Fibroblast of mammary gland (primary cell): ENCODE measurements around the gene GRK5.

Experiments used
- DNase-seq: peaks from one replicate; pipeline ENCODE4 v3.0.0-alpha.2; 2010; ENCODE audit warnings: low read depth
- H3K4me3 ChIP-seq: 2 replicates; pipeline ENCODE4 v1.5.1; 2011; ENCODE audit warnings: low read depth, mild to moderate bottlenecking, low read length, moderate library complexity; ENCODE audit not compliant: control insufficient read depth
- TF ChIP-seq, protein P1 (sequence below): conservative IDR thresholded peaks from 2 replicates; pipeline ENCODE4 v1.5.1; 2011; ENCODE audit warnings: low read depth, low read length, inconsistent platforms; ENCODE audit not compliant: control insufficient read depth, insufficient read depth

GRK5 gene

DNA sequence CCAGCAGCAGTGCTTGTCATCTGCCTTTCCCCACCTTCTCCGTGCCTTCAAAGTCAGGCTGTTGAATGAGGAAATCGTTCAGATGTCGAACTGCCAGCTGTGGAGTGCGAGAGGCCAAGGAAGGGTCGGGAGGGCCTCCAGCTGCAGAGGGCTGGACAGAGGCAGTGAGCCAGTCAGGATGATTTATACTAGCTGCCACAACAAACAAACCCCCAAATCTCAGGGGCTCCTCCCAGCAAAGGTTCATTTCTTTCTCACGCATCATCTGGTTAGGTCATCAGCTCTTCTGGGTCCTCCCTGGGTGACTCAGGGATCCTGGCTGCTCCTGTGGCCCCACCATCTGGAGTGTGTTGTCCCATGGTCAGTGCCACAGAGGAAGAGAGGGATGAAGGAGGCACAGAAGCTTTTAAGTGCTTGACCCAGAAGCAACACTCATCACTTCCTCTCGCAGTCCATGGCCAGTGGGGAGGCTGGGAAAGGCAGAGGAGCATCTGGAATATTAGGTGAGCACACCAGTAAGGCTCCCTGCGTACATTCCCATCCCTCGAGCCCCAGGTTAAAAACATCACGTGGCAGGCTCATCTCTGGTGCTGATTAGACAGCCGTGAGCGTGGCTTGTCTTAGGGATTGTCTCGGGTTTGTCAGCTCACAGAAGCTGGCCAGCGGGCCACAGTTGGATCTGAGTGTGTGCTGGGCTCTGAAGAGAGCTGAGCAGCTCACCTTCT, 194.5 kb downstream of the GRK5 start:
- H3K4me3 ChIP-seq = no peak overlapping the region
- DNase-seq = peak; percentile 100
- TF ChIP-seq, protein P1, sequence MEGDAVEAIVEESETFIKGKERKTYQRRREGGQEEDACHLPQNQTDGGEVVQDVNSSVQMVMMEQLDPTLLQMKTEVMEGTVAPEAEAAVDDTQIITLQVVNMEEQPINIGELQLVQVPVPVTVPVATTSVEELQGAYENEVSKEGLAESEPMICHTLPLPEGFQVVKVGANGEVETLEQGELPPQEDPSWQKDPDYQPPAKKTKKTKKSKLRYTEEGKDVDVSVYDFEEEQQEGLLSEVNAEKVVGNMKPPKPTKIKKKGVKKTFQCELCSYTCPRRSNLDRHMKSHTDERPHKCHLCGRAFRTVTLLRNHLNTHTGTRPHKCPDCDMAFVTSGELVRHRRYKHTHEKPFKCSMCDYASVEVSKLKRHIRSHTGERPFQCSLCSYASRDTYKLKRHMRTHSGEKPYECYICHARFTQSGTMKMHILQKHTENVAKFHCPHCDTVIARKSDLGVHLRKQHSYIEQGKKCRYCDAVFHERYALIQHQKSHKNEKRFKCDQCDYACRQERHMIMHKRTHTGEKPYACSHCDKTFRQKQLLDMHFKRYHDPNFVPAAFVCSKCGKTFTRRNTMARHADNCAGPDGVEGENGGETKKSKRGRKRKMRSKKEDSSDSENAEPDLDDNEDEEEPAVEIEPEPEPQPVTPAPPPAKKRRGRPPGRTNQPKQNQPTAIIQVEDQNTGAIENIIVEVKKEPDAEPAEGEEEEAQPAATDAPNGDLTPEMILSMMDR = no peak

DNA sequence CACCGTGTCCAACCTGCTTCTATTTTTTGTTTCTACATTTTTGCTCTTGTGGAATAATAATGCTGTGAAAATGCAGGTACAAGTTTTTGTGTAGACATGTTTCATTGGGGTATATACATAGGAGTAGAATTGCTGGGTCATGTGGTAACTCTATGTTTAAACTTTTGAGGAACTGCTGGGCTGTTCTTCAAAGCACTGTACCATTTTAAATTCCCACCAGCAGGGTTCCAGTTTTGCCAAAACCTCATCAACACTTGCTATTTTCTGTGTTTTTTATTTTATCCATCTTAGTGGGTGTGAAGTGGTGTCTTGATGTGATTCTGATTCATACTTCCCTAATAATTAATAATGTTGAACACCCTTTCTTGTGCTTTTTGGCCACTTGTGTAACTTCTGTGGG, 196.6 kb downstream of the GRK5 start:
- H3K4me3 ChIP-seq = no peak overlapping the region
- TF ChIP-seq, protein P1 = no peak
- no peak for DNase-seq

DNA sequence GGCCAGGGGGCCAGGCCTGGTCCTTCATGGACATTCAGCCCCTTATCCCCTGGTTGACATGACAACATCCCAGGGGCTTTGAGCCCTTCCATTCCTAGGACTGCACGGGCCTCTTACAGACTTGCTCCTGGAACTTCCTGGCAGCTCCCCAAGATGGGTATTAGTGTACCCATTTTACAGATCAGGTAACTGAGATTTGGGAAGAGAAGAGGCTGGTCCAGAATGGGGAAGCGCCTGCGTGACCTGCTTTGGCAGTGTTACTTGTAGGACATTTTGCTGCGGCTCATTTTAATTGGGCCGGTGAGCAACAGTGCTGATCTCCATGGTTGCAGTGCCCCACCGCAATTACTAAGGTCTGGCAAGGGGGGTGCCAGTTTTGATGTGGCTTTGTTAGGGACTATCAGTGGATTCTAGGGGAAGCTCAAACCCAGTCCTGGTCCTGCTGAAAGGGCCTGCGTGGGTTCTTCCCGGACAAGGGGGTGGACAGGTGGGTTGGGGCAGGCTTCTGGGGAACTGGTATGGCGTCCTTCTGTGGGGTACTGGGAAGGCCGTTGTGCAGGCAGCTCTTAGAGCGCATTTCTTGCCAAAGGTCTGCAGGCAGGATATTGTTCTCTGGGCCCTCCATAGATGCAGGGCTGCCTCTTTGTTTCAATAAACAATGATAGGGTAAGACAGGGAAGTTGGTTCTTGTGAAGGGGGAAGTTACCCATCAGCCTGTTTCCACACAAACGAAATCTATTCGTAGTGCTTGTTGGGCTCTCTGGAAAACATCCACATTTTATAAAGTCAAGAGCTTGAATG, 197.5 kb downstream of the GRK5 start:
- TF ChIP-seq, protein P1 = no peak
- no peak for DNase-seq
- H3K4me3 ChIP-seq = no peak overlapping the region

DNA sequence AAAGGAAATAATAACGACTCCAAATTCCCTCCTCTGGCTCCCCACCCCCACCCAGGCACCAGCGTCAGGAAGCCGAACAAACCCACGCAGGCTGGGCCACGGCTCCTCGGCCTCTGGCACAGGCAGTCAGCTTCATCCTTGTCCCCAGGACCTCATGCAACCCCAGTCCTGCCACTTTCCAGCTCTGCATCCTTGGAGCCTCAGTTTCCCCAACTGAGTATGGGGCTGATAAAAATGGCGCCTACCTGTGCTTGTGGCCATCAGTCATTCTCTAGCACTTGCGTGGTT, 198.1 kb downstream of the GRK5 start:
- H3K4me3 ChIP-seq = no peak overlapping the region
- TF ChIP-seq, protein P1 = no peak

DNA sequence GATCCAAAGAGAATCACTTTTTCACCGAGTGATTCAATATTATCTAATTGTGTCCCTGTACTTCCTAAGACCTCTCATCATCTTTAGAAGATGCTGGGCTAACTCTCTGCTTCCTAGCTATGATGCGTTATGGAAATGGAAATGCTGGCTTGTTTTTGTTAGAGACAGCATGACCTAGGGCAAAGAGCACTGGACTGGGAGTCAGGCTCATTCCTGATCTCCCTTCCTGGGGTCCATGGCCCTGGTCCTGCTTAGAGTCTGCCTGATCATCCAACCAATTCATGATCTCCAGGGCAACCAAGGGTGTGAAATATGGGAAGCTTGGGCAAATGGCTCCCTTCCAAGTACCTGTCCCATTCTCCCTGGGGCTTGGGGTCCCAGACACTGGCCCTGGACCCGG, 198.8 kb downstream of the GRK5 start:
- TF ChIP-seq, protein P1 = no peak

More for the DNA sequence above, 198.1 kb downstream of the GRK5 start:
- DNase-seq = no peak

DNA sequence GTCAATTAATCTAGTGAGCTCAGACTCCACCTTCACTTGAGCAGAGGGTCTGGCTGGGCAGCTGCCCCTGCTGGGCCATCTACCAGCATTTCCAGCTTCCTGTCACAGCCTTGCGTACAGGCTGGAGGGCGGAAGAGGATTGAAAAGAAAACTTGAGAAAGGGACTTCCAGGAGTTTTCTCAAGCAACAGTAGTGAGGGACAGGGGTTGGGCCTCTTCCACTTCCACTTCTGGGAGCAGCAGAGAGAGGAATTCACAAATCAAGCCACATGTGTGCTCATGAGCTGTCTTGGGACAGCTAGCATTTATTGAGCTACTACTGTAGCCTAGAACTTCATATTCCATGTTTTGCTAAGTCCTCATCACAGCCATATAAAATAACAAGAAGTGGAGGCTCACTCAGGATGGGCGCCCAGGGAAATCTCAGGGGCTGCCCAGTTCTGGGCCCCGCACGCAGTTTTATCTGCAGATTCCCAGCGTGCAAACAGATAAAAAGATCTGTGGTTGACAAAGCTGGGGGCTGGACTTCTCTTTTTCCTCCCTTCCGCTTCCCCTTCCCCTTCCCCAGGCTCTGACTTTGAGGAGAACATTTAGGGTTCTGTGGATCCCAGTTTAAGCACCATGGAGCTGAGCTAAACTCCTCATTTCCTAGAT, 199.4 kb downstream of the GRK5 start:
- no peak for DNase-seq
- TF ChIP-seq, protein P1 = no peak
- H3K4me3 ChIP-seq = no peak overlapping the region

More for the DNA sequence above, 198.8 kb downstream of the GRK5 start:
- no peak overlapping the region for H3K4me3 ChIP-seq
- no peak for DNase-seq
